HPDE6-E6E7 (cell line): ENCODE data around the gene IFT81.
A peak's percentile ranks its signal among the peaks of the same experiment; 100 is the strongest.
"Not testable (repeated sequence)": the region's sequence is repeated elsewhere in the genome, so short reads cannot be mapped to it uniquely, and the experiment has no call there.

Experiments used
- DNase-seq: peaks from one replicate; pipeline ENCODE4 v3.0.0; 2011; ENCODE audit warnings: missing footprints; ENCODE audit errors: extremely low spot score

The IFT81 gene

DNA sequence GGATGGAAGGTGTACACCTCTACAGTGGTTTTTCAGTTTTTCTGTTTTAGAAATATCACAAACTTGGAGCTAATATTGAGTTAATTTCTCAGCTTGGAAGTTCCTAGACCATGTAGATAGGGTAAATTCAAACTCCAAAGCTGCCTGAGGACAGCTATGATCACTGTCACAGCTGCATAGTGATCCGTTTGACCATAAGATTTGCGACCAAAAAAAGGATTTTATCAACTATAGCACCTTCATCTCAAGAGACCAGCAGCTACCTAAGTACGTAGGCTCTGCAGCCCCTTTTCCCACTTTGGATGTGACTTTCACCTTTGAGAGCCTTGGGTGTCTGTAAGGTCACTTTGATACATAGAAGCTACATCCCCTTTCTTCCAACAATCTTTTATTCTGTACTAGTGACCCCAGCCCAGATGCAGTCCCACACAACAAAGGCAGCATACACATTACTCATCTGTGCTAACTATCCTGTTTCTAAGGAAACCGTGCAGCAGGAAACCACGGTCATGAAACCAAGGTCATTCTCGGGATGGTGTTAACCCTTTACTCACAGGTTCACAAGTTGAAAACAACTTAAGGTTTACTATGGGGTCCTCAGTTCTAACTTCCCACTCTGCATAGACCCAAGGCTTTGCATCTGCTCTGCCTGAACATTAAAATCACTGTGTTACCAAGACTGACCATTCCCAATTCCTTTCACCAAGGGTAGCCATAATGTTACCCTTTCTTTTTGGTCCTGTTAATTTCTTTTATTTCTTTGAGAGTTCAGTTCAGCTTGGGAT is 75.4 kb downstream of the IFT81 start:
- DNase-seq, result peak; percentile 6

- no peak for DNase-seq
These were observed 75.9 kb downstream of the IFT81 start for GRCh38 chr12:110200124-110200417.

DNA sequence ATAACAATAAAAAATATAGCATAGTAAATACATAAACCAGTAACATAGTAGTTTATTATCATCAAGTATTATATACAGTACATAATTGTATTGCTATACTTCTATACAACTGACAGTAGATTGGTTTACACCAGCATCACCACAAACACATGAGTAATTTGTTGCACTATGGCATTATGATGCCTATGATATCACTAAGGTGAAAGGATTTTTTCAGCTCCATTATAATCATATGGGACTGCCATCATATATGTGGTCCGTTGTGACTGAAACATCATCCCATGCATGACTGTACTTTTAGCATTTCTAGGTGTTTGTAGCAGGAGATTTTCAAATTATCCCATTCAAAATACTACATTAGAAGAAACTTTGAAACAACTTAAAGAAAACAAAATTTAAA is 77.8 kb downstream of the IFT81 start:
- DNase-seq, result no peak

DNA sequence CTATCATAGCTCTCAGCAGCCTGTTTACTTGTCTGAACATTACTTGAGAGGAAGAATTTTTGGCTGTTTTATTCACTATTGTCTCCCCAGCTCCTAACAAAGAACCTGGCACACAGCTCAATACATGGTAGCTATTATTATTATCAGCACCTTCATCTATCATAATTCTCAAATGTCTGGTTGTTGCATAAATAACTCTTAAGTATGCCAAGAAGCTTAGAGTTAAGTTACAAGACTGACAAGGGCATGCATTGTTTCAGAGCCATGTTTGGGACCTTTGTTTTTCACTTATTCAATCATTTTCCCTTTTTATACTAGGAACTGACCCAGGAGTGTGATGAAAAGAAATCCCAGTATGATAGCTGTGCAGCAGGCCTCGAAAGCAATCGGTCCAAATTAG is 79.4 kb downstream of the IFT81 start:
- DNase-seq, result no peak

DNA sequence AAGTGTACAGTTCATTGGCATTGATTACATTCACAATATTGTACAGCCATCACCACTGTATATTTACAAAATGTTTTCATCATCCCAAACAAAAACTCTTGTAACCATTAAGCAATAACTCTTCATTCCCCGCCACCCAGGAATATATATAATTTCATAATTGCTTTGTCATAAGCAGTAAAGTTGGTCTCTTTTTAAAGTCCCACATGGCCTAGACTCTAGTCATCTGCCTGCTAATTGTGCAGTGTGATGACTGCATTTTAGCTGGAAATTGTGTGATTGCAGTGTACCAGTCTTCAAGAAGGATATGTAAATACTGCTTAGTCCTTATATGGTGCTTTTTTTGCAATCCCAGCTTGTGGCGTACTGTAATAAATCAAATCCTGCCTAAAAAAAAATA is 81.8 kb downstream of the IFT81 start:
- DNase-seq, result no peak

DNA sequence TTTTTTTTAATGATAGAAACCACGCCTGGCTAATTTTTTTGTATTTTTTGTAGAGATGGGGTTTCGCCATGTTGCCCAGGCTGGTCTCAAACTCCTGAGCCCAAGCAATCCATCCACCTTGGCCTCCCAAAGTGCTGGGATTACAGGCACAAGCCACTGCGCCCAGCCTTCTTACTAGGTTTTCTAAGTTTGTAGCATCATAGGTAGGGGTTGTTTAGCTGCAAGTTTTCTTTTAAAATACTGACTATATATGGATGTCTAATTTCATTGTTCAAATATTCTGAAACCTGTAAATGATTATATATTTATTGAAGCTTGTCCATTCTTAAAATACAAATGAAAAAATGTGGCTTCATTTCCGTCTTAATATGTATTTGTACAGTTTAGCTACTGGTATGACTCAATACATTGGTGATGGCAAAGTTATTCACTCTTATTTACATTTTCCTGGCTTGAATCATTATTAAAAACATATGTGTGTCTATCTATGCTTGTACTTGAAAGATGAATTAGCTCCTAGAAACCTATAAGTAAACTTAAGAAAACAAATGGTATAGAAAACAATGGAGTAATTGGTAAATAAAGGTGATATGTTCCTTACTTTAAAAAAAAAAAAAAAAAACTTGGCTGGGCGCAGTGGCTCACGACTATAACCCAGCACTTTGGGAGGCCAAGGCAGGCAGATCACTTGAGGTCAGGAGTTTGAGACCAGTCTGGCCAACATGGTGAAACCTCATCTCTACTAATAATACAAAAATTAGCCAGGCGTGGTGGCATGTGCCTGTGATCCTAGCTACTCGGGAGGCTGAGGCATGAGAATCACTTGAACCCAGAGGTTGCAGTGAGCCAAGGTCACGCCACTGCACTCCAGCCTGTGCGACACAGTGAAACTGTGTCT is 87.7 kb downstream of the IFT81 start:
- peak; percentile 76 for DNase-seq

DNA sequence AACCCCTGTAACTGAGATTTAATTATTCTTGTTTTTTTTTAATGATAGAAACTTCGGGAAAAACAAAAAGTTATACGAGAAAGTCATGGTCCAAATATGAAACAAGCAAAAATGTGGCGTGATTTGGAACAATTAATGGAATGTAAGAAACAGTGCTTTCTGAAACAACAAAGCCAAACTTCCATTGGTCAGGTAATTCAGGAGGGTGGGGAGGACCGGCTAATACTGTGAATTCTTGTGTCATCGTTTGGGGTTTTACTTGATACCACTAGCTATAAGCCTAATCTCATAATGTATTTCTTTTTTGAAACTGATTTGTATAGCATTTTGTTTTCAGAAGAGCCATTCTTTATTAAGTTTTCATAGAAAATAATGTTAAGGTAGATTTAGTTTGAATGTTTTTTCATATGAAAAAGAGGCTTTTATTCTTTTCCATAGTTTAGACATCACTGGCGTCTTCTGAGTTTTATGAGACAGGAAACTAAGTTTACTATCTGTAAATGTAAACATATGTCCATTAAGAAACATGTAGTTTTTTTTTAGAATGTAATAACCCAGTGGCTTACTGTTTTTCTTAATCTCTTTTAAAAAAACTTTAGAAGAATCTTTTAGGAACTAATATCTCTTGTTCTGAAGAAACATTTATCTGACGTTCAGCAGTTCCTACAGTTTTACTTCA is 94.0 kb downstream of the IFT81 start:
- no peak for DNase-seq

- no peak for DNase-seq
These were observed 97.9 kb downstream of the IFT81 start for GRCh38 chr12:110222027-110222426.

DNA sequence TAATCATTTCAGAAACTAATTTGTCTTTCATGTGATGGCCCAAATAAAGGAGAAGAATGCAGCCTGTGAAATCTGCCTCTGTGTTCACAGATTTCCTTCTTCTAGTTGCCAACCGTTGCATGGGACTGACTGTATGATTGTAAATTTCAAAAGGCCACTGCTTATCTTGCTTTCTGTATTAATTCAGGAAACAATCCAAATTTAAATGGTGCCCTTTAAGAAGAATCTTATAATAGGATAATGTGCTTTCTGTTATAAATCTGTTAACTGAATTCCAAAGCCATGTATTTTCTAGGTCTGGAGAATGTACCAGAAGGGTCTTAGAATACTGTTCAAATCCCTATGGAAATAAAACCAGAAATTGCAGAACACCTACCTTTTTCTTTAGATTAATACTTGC is 98.3 kb downstream of the IFT81 start:
- no peak for DNase-seq

GRCh38 chr12:110223777-110224378 is 99.7 kb downstream of the IFT81 start:
- DNase-seq, result peak; percentile 88

GRCh38 chr12:110224379-110225304 is 100.5 kb downstream of the IFT81 start:
- peak; percentile 44 for DNase-seq

- no peak for DNase-seq
These were observed 103.0 kb downstream of the IFT81 start for GRCh38 chr12:110227138-110227537.

- DNase-seq, result not testable (repeated sequence)
These were observed 104.2 kb downstream of the IFT81 start for GRCh38 chr12:110228348-110228747.

DNA sequence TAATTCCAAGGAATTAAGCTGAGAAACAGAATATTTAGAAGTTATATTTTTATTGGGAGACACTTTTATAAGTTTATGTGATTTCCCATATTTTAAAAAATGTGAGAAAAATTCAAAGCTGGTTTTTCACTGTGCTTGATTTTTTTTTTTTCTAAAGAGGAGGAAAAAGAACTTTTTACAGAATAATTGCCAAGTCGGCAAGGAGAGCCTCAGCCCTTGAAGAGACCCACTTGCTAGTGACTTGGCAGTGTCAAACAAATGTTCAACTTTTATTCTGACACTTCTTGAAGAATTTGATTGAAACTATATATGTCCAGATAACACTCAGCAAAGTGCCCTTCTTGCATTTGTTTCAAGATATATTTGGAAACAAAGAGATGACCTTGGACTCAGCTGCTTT is 104.6 kb downstream of the IFT81 start:
- DNase-seq, result no peak

GRCh38 chr12:110229409-110229808 is 105.3 kb downstream of the IFT81 start:
- no peak for DNase-seq

DNA sequence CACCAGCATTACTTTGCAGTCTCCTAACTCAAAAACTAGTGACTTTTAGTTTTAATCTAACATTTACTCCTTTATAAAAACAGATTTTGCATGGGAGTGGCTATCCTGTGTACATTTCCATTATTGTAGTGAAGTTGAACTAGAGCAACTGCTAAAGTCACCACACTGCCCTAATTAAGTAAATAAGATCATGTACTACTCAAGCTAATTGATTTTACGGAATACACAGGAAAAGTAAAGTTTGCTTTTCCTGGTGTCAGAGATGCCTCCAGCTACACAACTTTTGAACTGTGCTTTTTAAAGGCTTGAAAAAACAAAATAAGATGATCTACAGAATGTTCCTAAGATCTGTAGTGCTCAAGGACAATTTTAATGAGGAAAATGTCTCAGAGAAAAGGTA is 106.5 kb downstream of the IFT81 start:
- DNase-seq, result no peak

- DNase-seq, result no peak
These were observed 109.2 kb downstream of the IFT81 start for GRCh38 chr12:110233212-110233903.

- DNase-seq, result no peak
These were observed 110.2 kb downstream of the IFT81 start for GRCh38 chr12:110234331-110234751.

GRCh38 chr12:110234755-110235154 is 110.6 kb downstream of the IFT81 start:
- DNase-seq, result no peak

GRCh38 chr12:110235383-110235782 is 111.2 kb downstream of the IFT81 start:
- DNase-seq, result no peak
